ENCODE data around the gene GTF2IRD1.

DNA sequence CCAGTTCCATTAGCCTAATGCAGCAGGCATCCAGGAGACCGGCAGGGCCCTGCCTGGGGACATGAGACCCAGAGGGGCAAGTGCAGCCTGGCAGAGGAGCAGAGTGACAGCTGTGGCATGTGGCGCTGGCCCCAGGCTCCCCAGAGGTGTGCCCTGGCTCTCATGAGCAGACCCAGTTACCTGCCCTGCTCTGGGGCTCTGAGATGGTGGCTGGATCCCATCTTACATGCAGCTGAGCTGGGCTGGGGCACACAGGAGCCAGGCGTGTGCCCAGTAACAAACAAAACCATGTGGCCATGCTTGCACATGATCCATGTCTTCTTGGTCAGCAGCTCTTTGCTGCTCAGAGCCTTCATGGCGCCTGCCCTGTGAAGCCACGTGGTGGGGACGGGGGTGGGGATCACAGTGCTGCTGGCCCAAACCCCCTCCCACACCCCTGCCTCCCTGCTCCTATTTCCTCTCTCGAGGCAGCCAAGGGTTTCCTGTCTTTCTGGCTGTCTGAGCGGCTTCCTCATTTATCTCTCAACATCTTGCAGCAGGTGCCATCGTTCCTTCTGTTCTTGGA, 163.6 kb downstream of the GTF2IRD1 start:
- no peak for TF ChIP-seq GABPB1 (CRISPR knock-in tag; IDR thresholded peaks at IDR 0.05)
- TF ChIP-seq, protein P1, sequence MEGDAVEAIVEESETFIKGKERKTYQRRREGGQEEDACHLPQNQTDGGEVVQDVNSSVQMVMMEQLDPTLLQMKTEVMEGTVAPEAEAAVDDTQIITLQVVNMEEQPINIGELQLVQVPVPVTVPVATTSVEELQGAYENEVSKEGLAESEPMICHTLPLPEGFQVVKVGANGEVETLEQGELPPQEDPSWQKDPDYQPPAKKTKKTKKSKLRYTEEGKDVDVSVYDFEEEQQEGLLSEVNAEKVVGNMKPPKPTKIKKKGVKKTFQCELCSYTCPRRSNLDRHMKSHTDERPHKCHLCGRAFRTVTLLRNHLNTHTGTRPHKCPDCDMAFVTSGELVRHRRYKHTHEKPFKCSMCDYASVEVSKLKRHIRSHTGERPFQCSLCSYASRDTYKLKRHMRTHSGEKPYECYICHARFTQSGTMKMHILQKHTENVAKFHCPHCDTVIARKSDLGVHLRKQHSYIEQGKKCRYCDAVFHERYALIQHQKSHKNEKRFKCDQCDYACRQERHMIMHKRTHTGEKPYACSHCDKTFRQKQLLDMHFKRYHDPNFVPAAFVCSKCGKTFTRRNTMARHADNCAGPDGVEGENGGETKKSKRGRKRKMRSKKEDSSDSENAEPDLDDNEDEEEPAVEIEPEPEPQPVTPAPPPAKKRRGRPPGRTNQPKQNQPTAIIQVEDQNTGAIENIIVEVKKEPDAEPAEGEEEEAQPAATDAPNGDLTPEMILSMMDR (IDR thresholded peaks at IDR 0.05), result no peak
- no peak for TF ChIP-seq NR2C2 (CRISPR knock-in tag; IDR thresholded peaks at IDR 0.05)
- TF ChIP-seq TCF7 (CRISPR knock-in tag; IDR thresholded peaks at IDR 0.05; ENCODE audit: low read depth), result no peak
- TF ChIP-seq MXD4 (CRISPR knock-in tag; IDR thresholded peaks at IDR 0.05; ENCODE audit: borderline replicate concordance), result no peak
- no peak for TF ChIP-seq STAT6 (CRISPR knock-in tag; conservative IDR thresholded peaks at IDR 0.05; ENCODE audit: low read depth)
- TF ChIP-seq, protein P2, sequence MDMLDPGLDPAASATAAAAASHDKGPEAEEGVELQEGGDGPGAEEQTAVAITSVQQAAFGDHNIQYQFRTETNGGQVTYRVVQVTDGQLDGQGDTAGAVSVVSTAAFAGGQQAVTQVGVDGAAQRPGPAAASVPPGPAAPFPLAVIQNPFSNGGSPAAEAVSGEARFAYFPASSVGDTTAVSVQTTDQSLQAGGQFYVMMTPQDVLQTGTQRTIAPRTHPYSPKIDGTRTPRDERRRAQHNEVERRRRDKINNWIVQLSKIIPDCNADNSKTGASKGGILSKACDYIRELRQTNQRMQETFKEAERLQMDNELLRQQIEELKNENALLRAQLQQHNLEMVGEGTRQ (CRISPR knock-in tag; IDR thresholded peaks at IDR 0.05), result peak; percentile 67
- no peak for TF ChIP-seq ESRRA (CRISPR knock-in tag; IDR thresholded peaks at IDR 0.05; ENCODE audit: borderline replicate concordance)
- TF ChIP-seq SP1 (CRISPR knock-in tag; conservative IDR thresholded peaks at IDR 0.05), result no peak
- TF ChIP-seq, protein P3, sequence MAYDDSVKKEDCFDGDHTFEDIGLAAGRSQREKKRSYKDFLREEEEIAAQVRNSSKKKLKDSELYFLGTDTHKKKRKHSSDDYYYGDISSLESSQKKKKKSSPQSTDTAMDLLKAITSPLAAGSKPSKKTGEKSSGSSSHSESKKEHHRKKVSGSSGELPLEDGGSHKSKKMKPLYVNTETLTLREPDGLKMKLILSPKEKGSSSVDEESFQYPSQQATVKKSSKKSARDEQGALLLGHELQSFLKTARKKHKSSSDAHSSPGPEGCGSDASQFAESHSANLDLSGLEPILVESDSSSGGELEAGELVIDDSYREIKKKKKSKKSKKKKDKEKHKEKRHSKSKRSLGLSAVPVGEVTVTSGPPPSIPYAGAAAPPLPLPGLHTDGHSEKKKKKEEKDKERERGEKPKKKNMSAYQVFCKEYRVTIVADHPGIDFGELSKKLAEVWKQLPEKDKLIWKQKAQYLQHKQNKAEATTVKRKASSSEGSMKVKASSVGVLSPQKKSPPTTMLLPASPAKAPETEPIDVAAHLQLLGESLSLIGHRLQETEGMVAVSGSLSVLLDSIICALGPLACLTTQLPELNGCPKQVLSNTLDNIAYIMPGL (CRISPR knock-in tag; IDR thresholded peaks at IDR 0.05), result no peak
- no peak for TF ChIP-seq EMX1 (CRISPR knock-in tag; IDR thresholded peaks at IDR 0.05)
- TF ChIP-seq AFF4 (CRISPR knock-in tag; IDR thresholded peaks at IDR 0.05; ENCODE audit: borderline replicate concordance), result no peak
- TF ChIP-seq ETV6 (CRISPR knock-in tag; IDR thresholded peaks at IDR 0.05), result no peak
- TF ChIP-seq ELF4 (CRISPR knock-in tag; IDR thresholded peaks at IDR 0.05; ENCODE audit: low read depth), result no peak
